HG03378 (cell line): ENCODE measurements around the gene C1QB.
"Not testable (repeated sequence)": the region's sequence is repeated elsewhere in the genome, so short reads cannot be mapped to it uniquely, and the experiment has no call there.

Experiments used
- ATAC-seq: cut with Tn5 transposase; IDR thresholded peaks from one replicate; pipeline ENCODE4 v1.9.1; 2021; ENCODE audit warnings: mild to moderate bottlenecking, moderate library complexity; ENCODE audit not compliant: unreplicated experiment

The C1QB gene

GRCh38 chr1:22691031-22691753, 38.2 kb downstream of the C1QB start:
- no peak for ATAC-seq

GRCh38 chr1:22694172-22694571, 41.1 kb downstream of the C1QB start:
- ATAC-seq = no peak

- no peak for ATAC-seq
Observed at GRCh38 chr1:22696610-22697009, 43.6 kb downstream of the C1QB start.

GRCh38 chr1:22697980-22698379, 44.9 kb downstream of the C1QB start:
- ATAC-seq = no peak

- no peak for ATAC-seq
Observed at GRCh38 chr1:22699681-22700520, 46.9 kb downstream of the C1QB start.

- ATAC-seq = no peak
Observed at GRCh38 chr1:22702296-22703085, 49.5 kb downstream of the C1QB start.

- ATAC-seq = no peak
Observed at GRCh38 chr1:22704440-22705067, 51.5 kb downstream of the C1QB start.

- ATAC-seq = no peak
Observed at GRCh38 chr1:22705586-22705985, 52.5 kb downstream of the C1QB start.

- not testable (repeated sequence) for ATAC-seq
Observed at GRCh38 chr1:22706100-22706499, 53.1 kb downstream of the C1QB start.

GRCh38 chr1:22708777-22709176, 55.7 kb downstream of the C1QB start:
- ATAC-seq = no peak

- no peak for ATAC-seq
Observed at GRCh38 chr1:22709227-22709626, 56.2 kb downstream of the C1QB start.

- no peak for ATAC-seq
Observed at GRCh38 chr1:22709891-22710700, 57.1 kb downstream of the C1QB start.

- no peak for ATAC-seq
Observed at GRCh38 chr1:22710701-22711049, 57.6 kb downstream of the C1QB start, which contains the start of gene EPHB2. Gene EPHB2, plus strand, starts transcription at chr1:22710839. Its CDS starts 144 bp downstream, at chr1:22710983.

- ATAC-seq = no peak
Observed at GRCh38 chr1:22711071-22711470, 58.0 kb downstream of the C1QB start.
